Smooth muscle cell (in vitro differentiated cells): ENCODE measurements around the gene LRRK2. TPM values are rescaled to one million over a fixed set of nuclear protein-coding genes. Genes with fewer than 3 reads are reported as not detected.

Experiments
- DNase-seq: peaks from one replicate; lab custom pipeline; 2025; ENCODE audit not compliant: unreplicated experiment; lab: John Stamatoyannopoulos, UW
- H2AFZ ChIP-seq: fragments of 200-600 bp; sonication (generic); 2 replicates; pipeline ENCODE4 v1.6.0; 2016; ENCODE audit warnings: antibody characterized with exemption, low read depth, mild to moderate bottlenecking
- H3F3A ChIP-seq: fragments of 200-600 bp; sonication (generic); 2 replicates; pipeline ENCODE4 v1.6.0; 2017; ENCODE audit warnings: antibody characterized with exemption, low read depth
- H3K27ac ChIP-seq: fragments of 200-600 bp; sonication (generic); 2 replicates; pipeline ENCODE4 v1.5.1; 2016; ENCODE audit warnings: low read depth, mild to moderate bottlenecking
- H3K27me3 ChIP-seq: fragments of 200-600 bp; sonication (generic); 2 replicates; pipeline ENCODE4 v1.6.1; 2016; ENCODE audit warnings: low read depth, mild to moderate bottlenecking
- H3K36me3 ChIP-seq: fragments of 200-600 bp; sonication (generic); 2 replicates; pipeline ENCODE4 v1.5.1; 2016; ENCODE audit warnings: low read depth
- H3K4me1 ChIP-seq: fragments of 200-600 bp; sonication (generic); 2 replicates; pipeline ENCODE4 v1.5.1; 2016; ENCODE audit warnings: low read depth
- H3K4me2 ChIP-seq: fragments of 200-600 bp; sonication (generic); 2 replicates; pipeline ENCODE4 v1.6.0; 2016; ENCODE audit warnings: mild to moderate bottlenecking
- H3K4me3 ChIP-seq: fragments of 200-600 bp; sonication (generic); 2 replicates; pipeline ENCODE4 v1.5.1; 2016; ENCODE audit warnings: mild to moderate bottlenecking
- H3K79me2 ChIP-seq: fragments of 200-600 bp; sonication (generic); 2 replicates; pipeline ENCODE4 v1.6.0; 2016; ENCODE audit warnings: low read depth, mild to moderate bottlenecking
- H3K9ac ChIP-seq: fragments of 200-600 bp; sonication (generic); 2 replicates; pipeline ENCODE4 v1.6.0; 2016; ENCODE audit warnings: low read depth
- H3K9me3 ChIP-seq: fragments of 200-600 bp; sonication (generic); replicated peaks from 2 replicates; pipeline ENCODE4 v1.5.1; 2016; ENCODE audit warnings: low read depth
- H4K20me1 ChIP-seq: fragments of 200-600 bp; sonication (generic); 2 replicates; pipeline ENCODE4 v1.6.0; 2016; ENCODE audit warnings: low read depth
- WGBS: methylation state at CpG from one replicate; pipeline ENCODE4 v1.1.7; 2016; ENCODE audit warnings: low lambda C conversion rate; 5-methylcytosine and 5-hydroxymethylcytosine counted together
- polyA plus RNA-seq: library from polyadenylated mRNA; unstranded; fragments of >200 nt; fragmentation: Nextera tagmentation; extraction: Ambion mirVana; gene quantifications from 2 replicates; pipeline ENCODE4 v1.2.1, GENCODE V29; 2016
- total RNA-seq: library from RNA; depleted of rRNA; stranded (reverse); fragments of >200 nt; gene quantifications from 2 replicates; pipeline ENCODE4 v1.2.3, GENCODE V29; 2014
- TF ChIP-seq, protein P1 (sequence below): fragments of 200-600 bp; sonication (generic); IDR thresholded peaks from 2 replicates; pipeline ENCODE4 v1.5.1; 2017; ENCODE audit warnings: borderline replicate concordance, mild to moderate bottlenecking, antibody characterized with exemption; ENCODE audit not compliant: insufficient read depth, poor library complexity, severe bottlenecking

Gene LRRK2
- total and polyA plus RNA-seq, 2 experiments from 2014 or later = not detected

DNA sequence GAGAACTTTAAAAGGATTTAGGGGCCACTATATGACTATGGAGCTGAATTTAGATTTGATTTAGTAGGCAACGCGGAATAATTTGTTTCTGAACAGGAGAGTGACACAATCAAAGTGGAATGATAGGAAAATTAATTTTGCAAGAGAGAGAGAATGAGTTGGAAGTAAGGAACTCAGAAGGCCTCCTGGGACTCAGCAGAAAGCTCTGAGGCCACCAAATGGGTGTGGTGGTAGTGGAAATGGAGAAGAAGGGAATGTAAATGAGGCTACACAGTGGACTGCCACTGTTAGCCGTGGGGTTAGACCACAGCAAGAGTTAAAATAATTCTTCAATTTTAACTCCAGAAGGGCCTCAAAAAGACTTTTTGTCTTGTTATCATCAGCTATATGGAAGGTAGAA lies 102.7 kb downstream of the LRRK2 start:
- DNase-seq = no peak
- Histone ChIP-seq H3K27ac (no peak overlapping the region), H3K9me3 (no peaks in the 10 kb centered on the region), H3K79me2 (no peaks in the 10 kb centered on the region), H3F3A (no peaks in the 10 kb centered on the region), H2AFZ (no peak overlapping the region), H3K9ac (no peak overlapping the region), H3K36me3 (no peaks in the 10 kb centered on the region), H3K27me3 (no peaks in the 10 kb centered on the region), H3K4me3 (no peak overlapping the region), H3K4me2 (no peak overlapping the region), H3K4me1 (no peaks in the 10 kb centered on the region), H4K20me1 (no peaks in the 10 kb centered on the region)
- 95% methylated on average over 3 of the region's 3 CpGs for WGBS
- TF ChIP-seq, protein P1, sequence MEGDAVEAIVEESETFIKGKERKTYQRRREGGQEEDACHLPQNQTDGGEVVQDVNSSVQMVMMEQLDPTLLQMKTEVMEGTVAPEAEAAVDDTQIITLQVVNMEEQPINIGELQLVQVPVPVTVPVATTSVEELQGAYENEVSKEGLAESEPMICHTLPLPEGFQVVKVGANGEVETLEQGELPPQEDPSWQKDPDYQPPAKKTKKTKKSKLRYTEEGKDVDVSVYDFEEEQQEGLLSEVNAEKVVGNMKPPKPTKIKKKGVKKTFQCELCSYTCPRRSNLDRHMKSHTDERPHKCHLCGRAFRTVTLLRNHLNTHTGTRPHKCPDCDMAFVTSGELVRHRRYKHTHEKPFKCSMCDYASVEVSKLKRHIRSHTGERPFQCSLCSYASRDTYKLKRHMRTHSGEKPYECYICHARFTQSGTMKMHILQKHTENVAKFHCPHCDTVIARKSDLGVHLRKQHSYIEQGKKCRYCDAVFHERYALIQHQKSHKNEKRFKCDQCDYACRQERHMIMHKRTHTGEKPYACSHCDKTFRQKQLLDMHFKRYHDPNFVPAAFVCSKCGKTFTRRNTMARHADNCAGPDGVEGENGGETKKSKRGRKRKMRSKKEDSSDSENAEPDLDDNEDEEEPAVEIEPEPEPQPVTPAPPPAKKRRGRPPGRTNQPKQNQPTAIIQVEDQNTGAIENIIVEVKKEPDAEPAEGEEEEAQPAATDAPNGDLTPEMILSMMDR = no peak

DNA sequence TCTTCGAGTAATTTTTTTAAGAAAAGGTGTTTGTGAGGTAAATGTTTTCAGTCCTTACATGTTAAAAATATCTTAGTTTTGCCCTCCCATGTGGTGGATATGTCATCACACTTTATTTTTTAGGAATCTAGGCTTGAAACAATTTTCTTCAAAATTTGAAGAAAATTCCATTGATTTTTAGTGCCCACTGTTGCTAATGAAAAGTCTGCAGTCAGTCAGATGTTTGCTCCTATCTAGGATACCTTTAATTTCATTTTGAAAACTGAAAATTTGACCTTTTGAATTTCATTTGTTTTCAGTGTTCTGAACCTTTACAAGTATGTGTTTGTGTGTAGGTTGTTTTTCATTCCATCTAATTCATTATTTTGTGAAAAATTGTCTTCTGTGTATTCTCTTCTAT lies 105.4 kb downstream of the LRRK2 start:
- Histone ChIP-seq H3K27ac (no peak overlapping the region), H3K4me3 (no peak overlapping the region)

DNA sequence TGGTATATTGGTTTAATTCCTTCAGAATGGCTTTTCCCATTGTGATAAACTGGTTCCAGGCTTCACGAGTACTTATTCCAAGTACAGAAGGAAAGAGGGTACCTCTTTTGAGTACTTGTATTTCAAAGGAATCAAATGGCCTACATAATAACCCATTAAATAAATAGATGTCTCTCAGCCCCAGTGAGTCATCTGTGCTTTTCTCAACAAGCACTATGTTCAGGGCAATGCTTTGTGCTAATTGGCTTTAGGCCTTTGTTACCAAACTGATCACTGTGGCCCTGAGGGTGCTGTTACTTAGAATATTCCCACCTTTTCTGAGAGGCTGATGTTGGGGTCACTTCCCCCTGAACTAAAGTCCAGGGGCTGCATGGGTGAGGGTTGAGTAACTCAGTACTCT lies 107.1 kb downstream of the LRRK2 start:
- TF ChIP-seq, protein P1 = no peak
- Histone ChIP-seq H3F3A (no peaks in the 10 kb centered on the region), H3K27ac (no peak overlapping the region), H3K9me3 (no peaks in the 10 kb centered on the region), H4K20me1 (no peaks in the 10 kb centered on the region), H2AFZ (no peak overlapping the region), H3K36me3 (no peaks in the 10 kb centered on the region), H3K79me2 (no peaks in the 10 kb centered on the region), H3K4me2 (no peak overlapping the region), H3K4me1 (no peaks in the 10 kb centered on the region), H3K4me3 (no peak overlapping the region), H3K9ac (no peak overlapping the region), H3K27me3 (no peaks in the 10 kb centered on the region)
- no peak for DNase-seq
- WGBS = 100% methylated on average over 1 of the region's 1 CpG

More for the DNA sequence above, 105.4 kb downstream of the LRRK2 start:
- DNase-seq = no peak
- Histone ChIP-seq H3F3A (no peaks in the 10 kb centered on the region), H3K36me3 (no peaks in the 10 kb centered on the region), H3K27me3 (no peaks in the 10 kb centered on the region), H3K4me2 (no peak overlapping the region), H3K4me1 (no peaks in the 10 kb centered on the region), H4K20me1 (no peaks in the 10 kb centered on the region), H3K79me2 (no peaks in the 10 kb centered on the region), H2AFZ (no peak overlapping the region), H3K9me3 (no peaks in the 10 kb centered on the region), H3K9ac (no peak overlapping the region)
- TF ChIP-seq, protein P1 = no peak
- WGBS = 96% methylated on average over 1 of the region's 1 CpG

DNA sequence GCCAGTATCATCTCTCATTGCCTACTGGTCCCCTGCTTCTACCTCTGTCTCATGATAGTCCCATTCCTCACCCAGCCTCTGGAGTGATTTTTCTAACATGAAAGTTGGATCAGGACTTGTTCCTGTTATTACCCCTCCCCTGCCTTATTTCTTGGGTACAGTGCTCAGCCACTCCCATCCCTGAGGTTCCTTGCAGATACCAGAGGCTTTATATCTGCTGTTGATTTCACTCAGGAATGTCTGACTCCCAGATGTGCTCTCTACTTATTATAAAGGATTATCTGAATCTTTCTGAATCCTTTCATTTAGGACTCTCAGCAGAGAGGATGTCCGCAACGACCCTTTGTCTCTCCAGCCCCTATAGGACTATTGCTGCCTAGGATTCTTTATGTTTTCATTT lies 111.2 kb downstream of the LRRK2 start:
- no peak for DNase-seq

More for the DNA sequence above, 111.2 kb downstream of the LRRK2 start:
- Histone ChIP-seq H4K20me1 (no peaks in the 10 kb centered on the region), H3K27ac (no peak overlapping the region), H3K79me2 (no peaks in the 10 kb centered on the region), H2AFZ (peak overlapping the region; percentile 80), H3F3A (no peaks in the 10 kb centered on the region), H3K27me3 (no peaks in the 10 kb centered on the region), H3K9ac (no peak overlapping the region), H3K36me3 (no peaks in the 10 kb centered on the region), H3K4me2 (peak overlapping the region; percentile 52), H3K4me1 (no peaks in the 10 kb centered on the region), H3K4me3 (no peak overlapping the region), H3K9me3 (no peaks in the 10 kb centered on the region)
- TF ChIP-seq, protein P1 = no peak
- WGBS = 84% methylated on average over 2 of the region's 2 CpGs
